Measurements from ENCODE around the gene PLPPR2. TPM values are rescaled to one million over a fixed set of nuclear protein-coding genes. Genes with fewer than 3 reads are reported as not detected.
"Not testable (repeated sequence)": the region's sequence is repeated elsewhere in the genome, so short reads cannot be mapped to it uniquely, and the experiment has no call there.

Gene PLPPR2, protein sequence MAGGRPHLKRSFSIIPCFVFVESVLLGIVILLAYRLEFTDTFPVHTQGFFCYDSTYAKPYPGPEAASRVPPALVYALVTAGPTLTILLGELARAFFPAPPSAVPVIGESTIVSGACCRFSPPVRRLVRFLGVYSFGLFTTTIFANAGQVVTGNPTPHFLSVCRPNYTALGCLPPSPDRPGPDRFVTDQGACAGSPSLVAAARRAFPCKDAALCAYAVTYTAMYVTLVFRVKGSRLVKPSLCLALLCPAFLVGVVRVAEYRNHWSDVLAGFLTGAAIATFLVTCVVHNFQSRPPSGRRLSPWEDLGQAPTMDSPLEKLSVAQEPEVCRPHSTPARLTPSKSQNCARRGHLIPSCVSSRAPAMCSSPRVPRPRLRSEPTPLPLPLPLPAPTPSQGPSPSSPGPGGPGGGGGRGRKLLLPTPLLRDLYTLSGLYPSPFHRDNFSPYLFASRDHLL
- 4.2 and 10.1 TPM in 2 replicates for total RNA-seq

DNA sequence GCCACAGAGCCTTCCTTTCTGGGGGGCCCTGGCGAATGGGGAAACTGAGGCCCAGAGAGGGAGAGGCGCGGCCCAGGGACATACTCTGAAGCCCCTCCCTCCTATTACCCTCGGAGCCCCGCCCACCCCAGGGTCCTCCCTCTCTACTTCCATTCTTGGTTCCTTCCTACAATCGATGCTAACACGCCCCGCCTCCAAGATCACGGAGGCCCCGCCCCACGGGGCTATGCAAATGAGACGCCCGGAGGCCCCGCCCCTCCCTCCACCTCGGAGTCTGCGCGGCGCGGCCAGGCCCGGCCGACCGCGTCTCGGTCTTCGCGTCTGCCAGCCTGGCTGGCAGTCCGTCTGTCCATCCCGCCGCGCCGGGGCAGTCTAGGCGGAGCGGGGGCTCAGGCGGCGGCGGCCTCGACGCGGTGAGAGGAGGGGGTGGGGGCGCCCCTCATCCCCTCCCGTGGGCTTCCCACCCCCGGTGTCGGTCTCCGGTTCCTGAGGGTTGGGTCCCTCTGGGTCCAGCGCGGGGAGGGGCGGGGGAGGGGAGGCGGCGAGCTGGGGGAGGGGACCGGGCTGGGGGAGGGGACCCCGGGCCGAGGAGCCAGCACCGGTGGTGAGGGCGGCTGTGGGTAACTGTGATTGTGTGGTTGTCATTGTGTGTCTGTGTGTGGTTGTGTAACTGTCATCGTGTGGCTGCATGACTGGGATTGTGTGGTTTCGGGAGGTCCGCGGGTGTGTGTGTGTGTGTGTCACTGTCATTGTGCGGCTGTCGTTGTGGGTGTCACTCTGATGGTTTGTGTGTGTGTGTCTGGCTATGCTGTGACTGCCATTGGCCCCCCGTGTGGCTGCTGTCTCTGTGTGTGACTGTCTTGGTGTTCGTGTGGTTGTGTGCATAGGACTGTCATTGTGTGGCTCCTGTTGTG lies at the start of gene PLPPR2:
Gene PLPPR2 (plus strand): TSS at position 273 of the 914 bp plus-strand sequence. CDS start 2,242 bp downstream, outside the sequence.
- DNase-seq (ENCODE audit: low read depth in 2 of 2) = peak; percentile 63 to 91

DNA sequence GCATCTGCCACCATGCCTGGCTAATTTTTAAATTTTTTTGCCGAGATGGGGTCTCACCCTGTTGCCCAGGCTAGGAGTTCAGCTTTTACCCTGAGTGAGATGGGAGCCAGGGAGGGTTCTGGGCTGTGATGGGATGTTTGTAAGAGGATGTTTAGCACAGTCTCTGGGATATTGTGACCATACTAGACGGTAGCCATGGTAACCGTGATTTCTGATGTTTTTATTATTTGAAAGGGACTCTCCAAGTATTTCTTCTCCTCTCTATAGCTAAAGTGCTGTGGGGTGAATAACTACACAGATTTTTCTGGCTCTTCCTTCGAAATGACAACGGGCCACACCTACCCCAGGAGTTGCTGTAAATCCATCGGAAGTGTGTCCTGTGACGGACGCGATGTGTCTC lies 48.9 kb upstream of the PLPPR2 start:
- DNase-seq (ENCODE audit: low read depth in 2 of 2) = no peak

DNA sequence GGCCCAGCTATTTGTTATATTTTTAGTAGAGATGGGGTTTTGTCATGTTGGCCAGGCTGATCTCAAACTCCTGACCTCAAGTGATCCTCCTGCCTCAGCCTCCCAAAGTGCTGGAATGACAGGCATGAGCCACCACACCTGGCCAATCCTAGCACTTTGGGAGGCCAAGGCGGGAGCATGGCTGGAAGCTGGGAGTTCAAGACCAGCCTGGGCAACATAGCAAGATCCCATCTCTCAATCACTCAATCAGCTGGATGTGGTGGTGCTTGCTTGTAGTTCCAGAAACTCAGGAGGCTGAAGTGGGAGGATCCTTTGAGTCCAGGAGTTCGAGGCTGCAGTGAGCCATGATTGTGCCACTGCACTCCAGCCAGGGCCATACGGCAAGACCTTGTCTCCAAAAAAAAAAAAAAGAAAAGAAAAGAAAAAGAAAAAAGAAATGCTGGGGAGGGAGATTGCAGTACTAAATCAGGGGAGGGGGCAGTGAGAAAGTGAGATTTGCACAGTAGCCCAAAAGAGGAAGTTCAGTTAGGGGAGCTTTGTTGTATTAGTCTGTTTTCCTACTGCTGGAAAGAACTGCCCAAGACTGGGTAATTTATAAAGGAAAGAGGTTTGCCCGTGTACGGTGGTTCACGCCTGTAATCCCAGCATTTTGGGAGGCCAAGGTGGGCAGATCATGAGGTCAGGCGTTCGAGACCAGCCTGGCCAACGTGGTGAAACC lies 34.8 kb upstream of the PLPPR2 start:
- DNase-seq (ENCODE audit: low read depth in 2 of 2) = not testable (repeated sequence)

DNA sequence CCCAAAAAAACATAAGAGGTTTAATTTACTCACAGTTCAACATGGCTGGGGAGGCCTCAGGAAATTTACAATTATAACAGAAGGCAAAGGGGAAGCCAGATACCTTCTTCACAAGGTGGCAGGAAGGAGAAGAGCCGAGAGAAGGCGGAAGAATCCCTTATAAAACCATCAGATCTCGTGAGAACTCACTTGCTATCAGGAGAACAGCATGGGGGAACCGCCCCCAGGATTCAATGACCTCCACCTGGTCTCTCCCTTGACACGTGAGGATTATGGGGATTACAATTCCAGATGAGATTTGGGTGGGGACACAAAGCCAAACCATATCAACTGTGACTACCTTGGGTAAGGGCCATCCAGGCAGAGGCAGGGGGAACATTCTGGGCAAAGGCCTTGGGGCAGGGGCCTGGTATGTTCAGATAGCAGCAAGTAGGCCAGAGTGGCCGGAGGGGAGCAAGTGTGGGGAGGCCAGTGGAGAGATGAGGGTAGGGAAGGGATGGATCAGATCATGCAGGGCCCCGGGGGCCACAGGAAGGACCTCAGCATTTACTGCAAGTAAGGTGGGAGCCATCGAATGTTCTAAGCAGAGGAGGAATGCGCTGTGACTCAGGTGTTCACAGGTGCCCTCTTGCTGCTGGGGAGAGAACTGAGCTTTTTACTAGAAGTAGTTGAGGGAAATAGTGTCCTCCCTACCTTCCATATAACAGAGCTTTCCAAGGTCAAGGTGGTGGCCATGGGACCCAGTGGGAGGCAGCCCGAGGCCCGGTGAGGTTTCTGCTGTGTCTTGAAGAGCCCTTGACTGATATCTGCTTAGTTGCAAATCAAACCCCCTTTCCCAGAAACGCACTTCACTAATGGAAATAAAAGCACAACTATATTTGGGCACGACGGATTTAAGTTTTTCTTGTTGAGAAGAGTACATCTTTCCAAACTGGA lies 33.8 kb upstream of the PLPPR2 start:
- no peak for DNase-seq (ENCODE audit: low read depth in 2 of 2)

DNA sequence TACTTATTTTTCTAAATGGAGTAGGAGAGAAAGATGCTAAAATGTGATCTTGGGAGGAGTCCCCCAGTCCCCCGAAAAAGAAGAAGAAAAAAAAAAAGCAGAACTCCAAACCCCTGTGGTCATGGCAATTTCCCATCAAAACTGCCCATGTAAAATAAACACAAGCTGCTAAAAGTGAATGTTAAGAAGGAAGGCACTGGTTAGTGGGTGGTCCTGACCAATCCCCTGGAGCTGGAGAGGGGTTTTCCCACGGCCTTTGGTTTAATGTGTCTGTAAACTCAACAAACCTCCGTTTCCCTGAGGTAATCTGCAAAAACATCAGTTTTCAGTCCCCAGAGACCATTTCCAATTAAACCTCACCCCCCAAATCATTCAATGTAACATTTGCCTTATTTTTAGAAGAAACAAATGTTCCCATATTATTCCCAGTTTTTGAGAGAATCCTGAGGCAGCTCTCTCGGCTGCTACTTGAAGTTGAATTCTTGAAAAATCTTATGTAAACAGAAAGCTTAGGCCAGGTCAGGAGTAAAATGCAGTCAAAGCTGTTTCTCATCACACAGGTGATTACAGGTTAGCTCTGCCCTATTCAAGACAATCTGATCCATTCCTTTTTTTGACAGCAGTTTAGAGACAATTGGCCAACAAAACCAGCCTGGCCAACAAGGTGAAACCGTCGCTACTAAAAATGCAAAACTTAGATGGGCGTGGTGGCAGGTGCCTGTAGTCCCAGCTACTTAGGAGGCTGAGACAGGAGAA lies 32.8 kb upstream of the PLPPR2 start:
- DNase-seq (ENCODE audit: low read depth in 2 of 2) = no peak

DNA sequence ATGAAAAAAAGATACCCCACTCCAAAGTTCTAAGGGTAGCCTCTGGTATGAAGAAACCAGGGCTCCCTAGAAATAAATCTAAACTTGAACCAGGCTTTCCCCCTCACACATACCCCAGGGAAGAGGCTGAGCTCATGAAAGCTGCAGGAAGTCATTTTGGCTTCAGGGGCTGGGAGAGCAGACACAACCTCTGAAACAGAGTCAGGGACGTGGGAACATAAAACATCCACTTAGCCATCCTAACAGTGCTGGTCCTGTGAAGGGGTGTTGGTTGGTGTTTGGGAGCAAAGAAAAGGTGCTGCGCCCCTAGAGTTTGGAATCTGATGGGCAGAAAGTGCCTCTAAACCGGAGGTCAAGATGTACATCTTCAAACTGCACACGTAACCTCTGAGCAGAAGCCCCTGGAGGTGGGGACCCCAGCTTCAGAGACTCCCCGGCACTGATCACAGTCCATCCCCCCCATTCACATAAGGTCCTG lies 31.6 kb upstream of the PLPPR2 start:
- no peak for DNase-seq (ENCODE audit: low read depth in 2 of 2)

DNA sequence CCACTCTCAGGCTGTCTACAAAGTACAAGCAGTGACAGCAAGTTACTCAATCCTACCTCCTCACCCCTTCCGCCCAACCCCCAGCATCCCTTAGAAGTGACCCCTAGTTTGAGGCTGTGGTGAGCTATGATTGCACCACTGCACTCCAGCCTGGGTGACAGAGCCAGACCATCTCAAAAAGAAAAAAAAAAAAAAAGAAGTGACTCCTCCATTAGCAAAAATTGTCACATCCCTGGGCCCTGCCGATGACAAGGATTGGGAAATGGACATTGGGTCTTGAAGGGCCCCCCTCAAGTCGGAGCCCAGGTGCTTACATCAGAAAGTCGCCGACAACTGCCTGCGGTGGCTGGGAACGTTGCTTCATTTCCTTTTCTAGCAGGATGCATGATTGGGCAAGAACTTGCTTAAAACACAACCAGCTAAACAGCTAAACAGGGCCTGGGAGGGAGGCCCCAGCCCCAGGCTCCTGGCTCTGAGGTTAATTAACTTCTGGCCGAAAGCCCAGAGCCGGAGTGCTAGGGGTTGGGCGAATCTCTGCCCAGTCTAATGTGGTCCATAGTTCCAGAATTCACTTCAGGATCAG lies 31.1 kb upstream of the PLPPR2 start:
- DNase-seq (ENCODE audit: low read depth in 2 of 2) = peak; percentile 65 to 78

DNA sequence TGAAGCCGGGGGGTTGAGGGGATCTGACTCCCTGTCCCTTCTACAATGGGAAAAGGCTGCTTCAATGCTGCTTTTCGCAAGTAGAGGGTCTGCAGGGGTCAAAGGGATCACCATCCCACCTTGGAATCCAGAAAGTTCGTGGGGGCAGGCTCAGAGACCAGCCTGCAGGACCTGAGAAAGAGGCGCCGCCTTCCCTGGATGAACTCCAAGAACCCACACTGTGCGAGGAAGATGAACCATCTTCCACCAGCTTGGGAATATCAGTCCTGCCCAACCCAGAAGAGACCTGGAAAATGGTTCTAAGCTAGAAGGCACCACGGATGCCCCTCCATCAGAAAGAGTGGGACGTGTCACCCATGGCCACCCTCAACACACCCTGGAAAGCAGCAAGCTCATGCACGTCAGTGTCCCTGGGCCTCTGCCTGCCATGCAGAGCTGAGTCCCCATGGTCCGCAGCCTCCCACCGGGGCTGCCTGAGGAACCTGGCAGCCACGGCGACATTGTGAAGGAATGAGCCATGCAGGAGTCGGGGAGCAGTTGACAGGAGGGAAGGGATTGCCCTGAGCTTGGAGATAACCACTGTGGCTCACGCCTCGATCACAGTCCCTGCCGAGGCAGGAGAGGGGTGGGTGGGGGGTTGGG lies 30.4 kb upstream of the PLPPR2 start:
- no peak for DNase-seq (ENCODE audit: low read depth in 2 of 2)

DNA sequence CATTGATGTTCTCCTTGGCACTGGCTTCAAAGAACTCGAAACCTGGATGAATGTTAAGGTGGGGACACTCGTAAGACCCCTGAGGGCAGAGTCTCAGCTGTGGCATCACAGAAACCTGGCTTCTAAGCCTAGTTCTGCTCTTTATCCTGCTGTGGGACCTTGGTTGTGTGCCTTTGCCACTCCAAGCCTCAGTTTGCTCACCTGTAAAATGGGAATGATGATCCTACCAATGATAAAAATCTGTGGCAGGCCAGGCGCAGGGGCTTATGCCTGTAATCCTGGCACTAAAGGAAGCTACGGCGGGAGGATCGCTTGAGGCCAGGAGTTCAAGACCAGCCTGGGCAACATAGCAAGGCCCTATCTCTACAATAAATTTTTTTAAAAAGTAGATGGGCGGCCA lies 29.7 kb upstream of the PLPPR2 start:
- no peak for DNase-seq (ENCODE audit: low read depth in 2 of 2)

DNA sequence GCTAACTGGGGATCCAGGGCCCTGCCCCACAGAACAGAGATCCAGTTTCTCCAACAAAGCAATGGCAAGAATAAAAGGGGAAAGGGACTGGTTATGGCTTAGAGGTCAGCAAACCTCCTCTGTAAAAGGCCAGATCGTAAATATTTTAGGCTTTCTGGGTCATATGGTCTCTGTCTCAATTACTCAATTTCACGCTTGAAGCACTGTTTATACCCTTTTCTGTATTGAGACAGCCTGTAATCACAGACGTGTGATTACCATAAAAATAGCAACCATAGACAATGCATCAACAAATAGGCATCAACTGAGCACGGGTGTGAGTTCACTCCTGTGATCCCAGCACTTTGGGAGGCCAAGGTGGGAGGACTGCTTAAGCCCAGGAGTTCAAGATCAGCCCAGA lies 25.1 kb upstream of the PLPPR2 start:
- DNase-seq (ENCODE audit: low read depth in 2 of 2) = no peak

DNA sequence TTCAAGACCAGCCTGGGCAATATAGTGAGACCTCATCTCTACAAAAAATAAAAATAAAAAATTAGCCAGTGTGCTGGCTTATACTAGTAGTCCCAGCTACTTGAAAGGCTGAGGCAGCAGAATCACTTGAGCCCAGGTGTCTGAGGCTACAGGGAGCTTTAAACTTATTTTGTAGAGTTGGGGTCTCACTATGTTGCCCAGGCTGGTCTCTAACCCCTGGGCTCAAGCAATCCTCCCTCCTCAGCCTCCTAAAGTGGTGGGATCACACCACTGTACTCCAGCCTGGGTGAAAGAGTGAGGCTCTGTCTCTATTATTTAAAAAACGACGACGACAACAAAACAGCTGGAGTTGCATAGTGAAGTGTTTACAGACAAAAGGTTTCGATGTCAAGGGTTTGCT lies 23.7 kb upstream of the PLPPR2 start:
- no peak for DNase-seq (ENCODE audit: low read depth in 2 of 2)

DNA sequence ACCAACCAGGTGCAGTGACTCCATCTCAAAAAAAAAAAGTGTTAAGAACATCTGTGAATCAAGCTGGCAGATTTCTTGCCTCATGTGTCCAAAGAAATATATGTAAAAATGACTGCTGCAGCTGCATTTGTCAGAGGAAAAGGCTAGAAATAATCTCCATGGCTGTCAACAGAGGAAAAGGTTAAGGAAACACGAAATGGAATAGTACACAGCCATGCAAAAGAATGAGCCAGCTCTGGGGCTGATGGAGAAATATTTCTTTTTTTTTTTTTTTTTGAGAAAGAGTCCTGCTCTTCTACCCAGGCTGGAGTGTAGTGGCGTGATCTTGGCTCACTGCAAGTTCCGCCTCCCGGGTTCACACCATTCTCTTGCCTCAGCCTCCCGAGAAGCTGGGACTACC lies 22.4 kb upstream of the PLPPR2 start:
- no peak for DNase-seq (ENCODE audit: low read depth in 2 of 2)

DNA sequence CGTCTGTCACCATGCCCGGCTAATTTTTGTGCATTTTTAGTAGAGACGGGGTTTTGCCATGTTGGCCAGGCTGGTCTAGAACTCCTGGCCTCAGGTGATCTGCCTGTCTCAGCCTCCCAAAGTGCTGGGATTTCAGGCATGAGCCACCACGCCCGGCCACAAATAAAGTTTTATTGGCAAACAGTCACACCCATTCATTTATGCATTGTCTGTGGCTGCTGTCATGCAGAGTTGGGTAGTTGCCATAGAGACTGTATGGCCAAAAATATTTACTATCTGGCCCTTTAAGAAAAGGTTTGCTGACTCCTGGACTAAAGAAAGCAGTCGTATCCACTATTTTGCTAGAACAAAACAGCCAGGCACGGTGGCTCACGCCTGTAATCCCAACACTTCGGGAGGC lies 21.4 kb upstream of the PLPPR2 start:
- not testable (repeated sequence) for DNase-seq (ENCODE audit: low read depth in 2 of 2)

DNA sequence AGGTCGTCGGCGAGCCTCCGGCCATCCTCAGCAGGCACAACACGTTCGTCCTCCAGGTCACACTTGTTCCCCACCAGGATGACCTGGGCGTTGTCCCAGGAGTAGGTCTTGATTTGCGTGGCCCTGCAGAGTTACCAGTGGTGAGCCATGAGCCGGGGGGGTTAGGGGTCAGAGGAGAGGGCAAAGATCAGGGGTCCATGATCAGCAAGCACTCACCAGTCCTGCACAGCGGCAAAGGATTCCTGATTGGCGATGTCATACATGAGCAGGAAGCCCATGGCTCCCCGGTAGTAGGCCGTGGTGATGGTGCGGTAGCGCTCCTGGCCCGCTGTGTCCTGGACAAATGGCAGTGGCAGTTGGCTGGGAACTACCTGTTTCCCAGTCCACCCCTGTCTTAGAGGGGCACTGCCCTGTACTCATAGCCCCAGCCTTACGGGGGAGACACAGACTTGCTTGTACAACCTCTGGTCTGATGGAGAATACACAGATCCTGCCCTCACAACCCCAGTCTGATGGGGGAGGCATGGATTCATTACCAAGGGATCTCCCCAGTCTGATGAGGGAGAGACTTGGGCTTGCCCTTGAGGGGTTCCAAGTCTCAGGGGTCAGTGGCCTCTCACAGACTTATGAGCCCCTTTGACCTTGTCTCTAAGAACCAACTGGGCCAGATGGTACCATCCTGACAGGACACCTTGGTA lies 19.6 kb upstream of the PLPPR2 start:
- no peak for DNase-seq (ENCODE audit: low read depth in 2 of 2)

DNA sequence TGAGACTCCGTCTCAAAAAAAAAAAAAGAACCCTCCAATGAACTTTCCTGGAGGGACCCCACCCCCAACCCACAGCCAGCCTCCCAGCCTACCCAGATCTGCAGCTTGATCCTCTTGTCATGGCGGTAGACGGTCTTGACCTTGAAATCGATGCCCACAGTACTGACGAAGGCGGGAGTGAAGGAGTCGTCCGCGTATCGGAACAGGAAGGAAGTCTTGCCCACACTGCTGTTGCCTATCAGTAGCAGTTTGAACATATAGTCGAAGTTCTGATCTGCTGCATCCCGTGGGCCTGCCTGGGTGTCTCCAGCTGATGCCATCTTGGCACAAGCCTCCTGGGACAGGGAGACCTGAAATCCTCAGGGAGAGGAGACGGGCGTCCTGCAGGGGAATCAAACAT lies 18.2 kb upstream of the PLPPR2 start:
- no peak for DNase-seq (ENCODE audit: low read depth in 2 of 2)

DNA sequence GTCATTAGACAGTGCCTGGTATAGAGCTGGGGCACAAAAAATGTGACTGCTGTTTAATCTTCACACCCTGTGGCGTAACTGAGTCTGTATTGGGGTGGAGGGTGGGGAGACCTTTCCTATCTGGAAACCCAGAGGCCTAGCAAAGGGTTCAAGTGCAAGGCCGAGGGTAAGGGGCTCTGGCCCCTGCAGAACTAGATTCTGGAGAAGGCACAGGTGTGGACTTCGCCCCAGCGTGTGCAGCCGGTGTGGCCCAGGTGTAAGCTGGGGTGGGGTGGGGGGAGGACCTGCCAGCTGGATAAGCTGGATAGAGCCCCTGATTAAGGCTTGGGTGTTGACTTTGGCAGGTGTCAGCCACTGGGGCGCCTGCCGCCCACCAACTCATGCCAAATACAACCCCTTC lies 17.1 kb upstream of the PLPPR2 start:
- DNase-seq (ENCODE audit: low read depth in 2 of 2) = no peak

DNA sequence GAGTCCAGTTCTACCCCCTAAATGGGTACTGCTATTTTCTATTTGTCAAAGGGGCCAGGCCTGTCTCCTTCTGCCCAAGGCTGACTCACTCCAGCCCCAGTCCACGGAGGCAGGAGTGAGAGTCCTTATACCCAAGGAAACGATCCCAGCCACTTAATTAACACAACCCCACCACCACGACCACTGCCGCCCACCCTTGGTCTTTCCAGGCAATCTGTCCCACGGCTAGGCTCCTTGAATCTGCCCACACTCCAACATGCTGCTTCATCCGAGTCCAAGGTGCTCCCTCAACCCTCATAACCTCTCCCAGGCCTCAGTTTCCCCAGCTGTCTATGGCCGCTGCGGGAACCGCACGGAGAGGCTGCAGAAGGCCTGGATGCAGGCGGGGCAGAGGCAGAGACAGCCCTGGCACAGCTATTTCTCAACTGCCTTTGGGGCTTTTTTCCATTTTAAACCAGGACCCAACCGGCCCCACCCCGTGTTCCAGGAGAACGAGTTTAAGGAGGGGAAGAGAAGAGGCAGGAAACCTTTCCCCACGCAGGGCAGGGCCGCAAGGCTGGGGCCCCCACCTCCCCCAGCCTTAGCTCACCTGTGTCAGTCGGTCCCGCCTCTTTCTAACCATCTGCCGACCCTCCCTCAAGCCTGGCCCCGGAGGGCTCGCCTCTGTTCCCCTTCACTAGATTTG lies 16.5 kb upstream of the PLPPR2 start:
- no peak for DNase-seq (ENCODE audit: low read depth in 2 of 2)
